ENCODE measurements around the gene GRM4.

Gene GRM4

GRCh38 chr6:34104628-34105027 lies 41.3 kb downstream of the GRM4 start:
- DNase-seq = no peak

DNA sequence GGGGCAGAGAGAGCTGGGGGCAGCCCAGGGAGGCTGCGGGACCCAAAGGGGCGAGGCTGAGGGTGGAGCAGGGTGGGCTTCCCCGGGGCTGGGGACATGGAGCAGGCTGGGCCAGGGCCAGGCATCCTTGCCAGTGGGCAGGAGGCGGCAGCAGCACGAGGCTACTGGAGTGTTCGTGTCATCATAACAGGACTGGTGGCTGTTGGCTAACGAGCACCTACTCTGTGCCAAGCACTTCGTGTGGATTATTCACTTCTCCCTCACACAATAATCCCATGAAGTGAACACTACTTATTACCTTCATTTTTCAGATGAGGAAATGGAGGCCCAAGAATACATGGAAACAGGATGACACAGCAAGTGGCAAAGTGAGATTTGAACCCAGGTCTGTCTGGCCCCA lies 41.7 kb downstream of the GRM4 start:
- no peak for DNase-seq

GRCh38 chr6:34103321-34103720 lies 42.6 kb downstream of the GRM4 start:
- no peak for DNase-seq

DNA sequence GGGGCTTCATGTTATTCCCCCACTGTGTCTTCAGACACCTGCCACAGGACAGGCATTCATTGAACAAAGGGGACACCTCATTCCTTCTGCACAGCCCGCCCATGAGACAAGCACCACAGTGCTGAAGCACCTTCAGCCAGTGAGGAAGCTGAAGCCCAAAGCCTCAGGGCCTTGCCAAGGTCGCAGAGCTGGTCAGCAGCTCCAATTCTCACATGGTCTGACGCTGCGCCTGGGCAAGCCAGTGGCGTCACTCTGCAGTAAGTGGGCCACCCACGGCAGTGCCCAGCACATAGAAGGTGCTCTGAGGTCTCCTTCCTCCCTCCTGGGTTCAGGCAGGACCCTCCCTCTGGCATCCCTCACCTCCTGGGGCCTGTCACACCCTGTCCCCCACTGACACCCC lies 43.2 kb downstream of the GRM4 start:
- DNase-seq = no peak

GRCh38 chr6:34102099-34102656 lies 43.7 kb downstream of the GRM4 start:
- DNase-seq = no peak

DNA sequence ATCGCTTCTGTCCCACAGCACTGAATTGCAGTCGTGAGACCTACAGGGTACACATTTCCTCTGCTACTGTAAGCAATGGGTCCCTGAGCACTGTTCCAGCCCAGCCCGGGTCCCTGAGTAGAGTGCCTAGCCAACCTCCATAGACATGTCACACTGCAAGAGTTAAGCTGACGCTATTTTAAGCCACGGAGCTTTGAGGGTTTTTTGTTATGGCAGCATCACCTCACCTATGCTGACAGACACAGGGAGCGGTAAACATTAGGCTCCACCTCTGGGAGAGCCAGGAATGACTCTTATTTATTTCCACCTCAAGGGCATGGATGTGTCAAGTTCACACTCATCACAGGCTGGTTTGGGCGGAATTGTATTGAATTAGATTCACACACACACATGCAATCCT lies 45.1 kb downstream of the GRM4 start:
- no peak for DNase-seq

DNA sequence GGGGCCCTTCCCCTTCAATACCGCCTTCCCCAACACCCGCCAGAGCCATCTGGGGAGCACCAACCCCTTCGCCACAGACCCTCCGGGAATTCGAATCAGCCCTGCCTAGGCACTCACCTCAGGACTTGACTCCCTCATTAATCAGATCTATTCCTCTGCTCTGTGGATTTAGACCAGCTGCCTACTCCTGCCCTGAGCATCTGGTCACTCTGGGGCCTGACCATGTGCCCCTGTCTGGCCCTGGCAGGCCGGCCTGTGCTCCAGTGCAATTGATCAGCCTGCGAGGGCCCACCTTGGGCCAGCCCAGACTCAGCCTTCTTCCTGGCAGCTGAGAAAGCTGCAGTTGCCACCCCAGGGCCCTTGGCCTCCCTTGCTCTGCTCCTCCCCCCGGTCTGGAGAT lies 46.0 kb downstream of the GRM4 start:
- no peak for DNase-seq

DNA sequence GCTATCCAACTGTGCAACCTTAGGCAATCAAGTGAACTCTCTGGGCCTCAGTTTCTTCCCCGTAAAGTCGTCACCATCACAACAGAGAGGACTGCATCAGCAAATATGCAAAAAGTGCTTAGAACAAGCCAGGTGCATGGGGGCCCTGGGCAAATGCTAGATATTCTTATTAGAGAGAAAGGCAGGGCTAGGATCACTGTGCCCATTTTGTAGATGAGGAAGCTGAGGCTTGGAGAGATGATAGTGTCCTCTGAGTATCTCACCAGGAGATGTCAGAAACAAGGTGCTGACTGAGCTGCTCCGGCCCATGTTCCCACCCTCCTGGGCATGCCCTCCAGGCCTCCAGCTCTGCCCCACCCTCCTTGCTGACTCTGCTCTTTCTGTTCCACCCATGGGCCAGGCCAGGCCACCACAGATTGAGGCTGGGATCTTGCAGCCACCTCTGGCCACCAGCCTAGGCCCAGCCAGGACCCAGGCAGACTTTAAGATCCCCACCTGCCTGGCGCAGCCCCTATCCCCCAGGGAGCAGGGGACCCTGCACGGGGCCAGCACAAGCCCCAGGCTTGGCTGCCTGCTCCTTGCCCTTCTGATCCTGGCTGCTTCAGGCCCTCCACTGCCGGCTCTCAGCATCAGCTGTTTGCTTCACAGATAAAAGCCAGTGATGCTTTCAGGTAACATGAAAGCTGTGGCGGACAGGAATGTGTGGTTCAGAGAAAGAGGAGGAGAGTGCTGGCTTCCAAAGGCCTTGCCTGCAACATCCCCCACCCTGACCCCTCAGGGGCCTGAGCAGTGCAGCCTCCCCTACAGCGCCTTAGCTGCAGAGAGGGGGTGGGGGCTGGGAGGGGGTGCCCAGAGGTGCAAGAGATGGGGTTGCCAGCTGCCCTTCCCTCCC lies 47.6 kb downstream of the GRM4 start:
- no peak for DNase-seq

DNA sequence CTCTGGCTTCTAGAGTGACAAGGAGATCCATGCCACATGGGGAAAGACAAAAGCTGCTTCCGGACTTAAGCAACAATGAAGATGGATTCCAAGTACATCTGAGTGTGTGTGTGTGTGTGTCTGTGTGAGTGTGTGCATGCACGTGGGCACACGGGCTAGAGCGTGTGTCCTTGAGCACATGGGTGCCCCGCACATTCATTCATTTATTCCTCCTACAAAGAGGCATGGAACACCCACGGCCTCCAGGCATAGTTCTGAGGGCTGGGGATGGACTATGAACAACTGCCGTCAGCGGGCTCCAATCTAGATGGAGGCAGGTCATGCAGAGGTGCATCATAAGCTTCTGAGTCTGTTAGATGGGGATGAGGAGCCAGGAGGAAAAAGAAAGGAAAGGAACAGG lies 49.1 kb downstream of the GRM4 start:
- no peak for DNase-seq

GRCh38 chr6:34096193-34096592 lies 49.7 kb downstream of the GRM4 start:
- no peak for DNase-seq

GRCh38 chr6:34095741-34096140 lies 50.1 kb downstream of the GRM4 start:
- no peak for DNase-seq

DNA sequence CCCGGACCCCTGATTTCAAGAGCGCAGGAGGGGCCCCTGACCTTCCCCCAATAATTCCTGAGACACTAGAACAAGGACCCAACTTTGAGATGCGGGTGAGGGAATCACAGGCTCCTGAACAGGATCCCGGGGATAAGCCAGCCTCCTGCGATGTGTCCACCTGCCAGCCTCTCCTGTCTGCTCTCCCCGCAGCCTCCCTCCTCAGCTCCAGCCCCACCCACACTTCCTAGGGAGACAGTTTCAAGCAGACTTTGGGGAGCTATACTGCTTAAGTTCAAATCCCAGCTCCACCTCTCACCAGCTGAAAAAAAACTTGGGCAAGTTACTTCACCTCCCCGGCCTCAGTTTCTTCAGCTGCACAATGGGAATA lies 50.8 kb downstream of the GRM4 start:
- no peak for DNase-seq

- peak; percentile 27 to 51 for DNase-seq
Observed at GRCh38 chr6:34094474-34095135, 51.3 kb downstream of the GRM4 start.

GRCh38 chr6:34093854-34094430 lies 51.9 kb downstream of the GRM4 start:
- DNase-seq = no peak

- DNase-seq = no peak
Observed at GRCh38 chr6:34093206-34093605, 52.7 kb downstream of the GRM4 start.

GRCh38 chr6:34092631-34093030 lies 53.3 kb downstream of the GRM4 start:
- no peak for DNase-seq

DNA sequence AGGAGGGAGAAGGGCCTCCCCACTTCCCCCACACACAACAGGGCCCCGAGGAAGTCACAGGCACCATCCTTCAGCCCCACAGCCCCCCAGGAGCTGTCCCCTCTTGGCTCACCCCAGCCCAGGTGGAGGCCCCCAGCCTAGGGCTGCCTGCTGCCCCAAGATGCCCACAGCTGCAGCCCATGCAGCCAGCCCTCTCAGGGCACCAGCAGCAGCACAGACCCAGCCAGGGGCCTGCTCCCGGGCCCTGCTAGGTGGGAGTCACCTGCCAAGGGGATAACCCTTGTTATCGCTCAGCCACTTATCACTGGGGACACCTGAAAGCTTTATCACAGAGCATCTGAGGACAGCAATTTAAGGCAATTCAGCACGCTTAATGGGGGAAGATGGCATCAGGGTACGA lies 55.0 kb downstream of the GRM4 start:
- DNase-seq = no peak

- DNase-seq = no peak
Observed at GRCh38 chr6:34090529-34090928, 55.4 kb downstream of the GRM4 start.

DNA sequence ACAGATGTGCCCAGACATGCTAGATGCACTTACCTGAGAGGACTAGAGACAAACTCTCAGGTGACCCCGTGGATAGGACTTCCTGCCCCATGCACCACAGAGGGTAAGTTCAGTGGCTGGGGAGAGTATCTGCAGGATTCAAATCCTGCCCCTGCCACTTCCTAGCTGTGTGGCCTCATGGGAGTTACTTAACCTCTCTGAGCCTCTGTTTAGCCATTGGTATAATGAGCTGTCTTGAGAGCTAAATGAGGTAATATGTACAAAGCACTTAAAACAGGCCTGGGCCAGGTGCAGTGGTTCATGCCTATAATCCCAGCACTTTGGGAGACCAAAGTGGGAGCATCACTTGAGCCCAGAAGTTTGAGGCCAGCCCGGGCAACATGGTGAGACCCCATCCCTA lies 59.3 kb downstream of the GRM4 start:
- no peak for DNase-seq

DNA sequence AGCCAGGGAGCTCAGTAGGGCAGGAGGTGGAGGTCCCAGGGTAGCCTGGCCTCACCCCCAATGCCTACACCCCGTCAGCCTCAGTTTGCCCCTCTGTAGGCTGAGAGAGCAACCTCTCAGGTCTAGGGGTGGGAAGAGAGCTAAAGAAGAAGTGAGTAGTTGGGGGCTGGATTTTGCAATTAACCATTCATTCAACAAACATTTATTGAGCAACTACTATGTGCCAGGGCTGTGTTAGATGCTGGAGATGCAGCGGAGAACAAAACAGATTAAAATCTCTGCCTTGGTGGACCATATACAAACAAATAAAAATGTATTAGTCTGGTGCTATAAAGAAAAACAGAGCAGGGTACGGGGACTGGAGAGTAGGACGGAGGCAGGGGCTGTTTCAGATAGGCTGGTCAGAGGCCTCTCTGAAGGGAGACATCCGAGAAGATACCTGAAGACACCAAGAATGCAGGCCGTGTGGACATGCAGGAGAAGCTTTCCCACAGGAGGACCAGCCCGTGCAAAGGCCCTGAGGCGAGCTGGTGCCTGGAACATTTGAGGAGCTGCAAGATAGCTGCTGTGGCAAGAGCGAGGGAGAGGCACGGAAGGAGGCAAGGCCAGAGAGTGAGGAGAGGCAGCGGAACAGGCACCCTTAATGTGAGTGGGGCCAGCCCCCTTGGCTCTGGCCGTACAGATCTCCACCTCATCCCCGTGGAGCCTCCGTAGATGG lies 60.3 kb downstream of the GRM4 start:
- DNase-seq = no peak

GRCh38 chr6:34084591-34085290 lies 61.1 kb downstream of the GRM4 start:
- no peak for DNase-seq

DNA sequence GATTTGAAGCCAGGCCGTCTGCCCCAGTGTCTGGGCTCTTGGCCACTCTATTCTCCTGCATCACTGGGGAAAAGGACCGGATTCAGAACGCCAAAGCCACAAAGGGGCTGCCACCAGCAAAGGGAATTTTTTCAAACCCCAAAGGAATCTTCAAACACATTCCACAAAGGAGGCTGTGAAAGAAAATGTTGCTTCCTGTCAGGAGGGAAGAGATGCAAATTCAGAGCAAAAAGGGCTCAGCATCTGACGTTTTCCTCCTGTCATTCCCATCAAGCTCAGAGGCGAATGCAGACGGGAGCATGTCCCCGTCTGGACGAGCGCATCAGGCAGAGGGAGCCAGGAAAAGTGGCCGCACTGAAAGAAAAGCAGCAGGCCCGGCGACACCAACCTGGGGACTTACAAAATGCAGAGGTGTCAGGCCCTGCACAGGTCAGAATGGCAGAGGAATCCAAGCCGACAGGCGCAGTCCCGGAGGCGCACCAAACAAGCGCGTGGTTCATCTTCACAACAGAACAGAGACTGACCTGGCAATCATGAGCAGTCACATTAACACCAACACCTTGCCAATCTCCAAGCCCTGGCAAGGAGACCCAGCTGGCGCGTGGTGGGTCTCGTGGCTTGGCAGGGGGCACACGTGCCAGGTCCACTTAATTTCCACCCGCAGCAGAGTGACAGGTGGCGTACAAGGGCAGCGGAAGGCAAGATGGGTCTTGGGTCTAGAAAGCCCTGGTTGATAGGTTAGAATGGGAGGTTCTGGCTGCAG lies 62.8 kb downstream of the GRM4 start:
- DNase-seq = no peak

Data from NCI-H187 (cell line).